NCI-H2196 (cell line): ENCODE measurements around the gene MRPS12.

Experiments
- DNase-seq: peaks from one replicate; lab custom pipeline; 2025; ENCODE audit not compliant: unreplicated experiment; lab: John Stamatoyannopoulos, UW

MRPS12 gene

GRCh38 chr19:38970664-38971532 is 40.2 kb downstream of the MRPS12 start:
- DNase-seq = no peak

GRCh38 chr19:38971672-38972071 is 40.9 kb downstream of the MRPS12 start:
- DNase-seq = no peak

- no peak for DNase-seq
Observed at GRCh38 chr19:38974624-38975213, 44.0 kb downstream of the MRPS12 start.

GRCh38 chr19:38975214-38975860 is 44.6 kb downstream of the MRPS12 start, which contains the start of gene FBXO17:
TSS of gene FBXO17 (minus strand) at chr19:38975742. CDS start at chr19:38950319, 25,423 bp downstream.
- no peak for DNase-seq

GRCh38 chr19:38975861-38976271 is 45.1 kb downstream of the MRPS12 start:
- DNase-seq = no peak

- no peak for DNase-seq
Observed at GRCh38 chr19:38977445-38978325, 46.9 kb downstream of the MRPS12 start.

- no peak for DNase-seq
Observed at GRCh38 chr19:38978326-38978689, 47.6 kb downstream of the MRPS12 start.

- no peak for DNase-seq
Observed at GRCh38 chr19:38979812-38980211, 49.1 kb downstream of the MRPS12 start.

GRCh38 chr19:38980583-38981374 is 50.0 kb downstream of the MRPS12 start:
- DNase-seq = no peak
